T-helper 17 cell (primary cell): ENCODE measurements around the gene VAV3. TPM values are rescaled to one million over a fixed set of nuclear protein-coding genes. Genes with fewer than 3 reads are reported as not detected.
"Not testable (repeated sequence)": the region's sequence is repeated elsewhere in the genome, so short reads cannot be mapped to it uniquely, and the experiment has no call there.

ENCODE experiments used
- ATAC-seq: fragments of 150-1000 bp; cut with Tn5 transposase; 2 replicates; pipeline ENCODE4 v1.10.0; 2021; ENCODE audit warnings: mild to moderate bottlenecking, moderate library complexity
- DNase-seq, 3 donors: peaks; one replicate each; pipeline versions ENCODE4 v3.0.0 to v3.0.0-alpha.2; 2020 to 2021
- H3K9me3 ChIP-seq: one replicate; pipeline ENCODE4 v1.7.0; 2013; ENCODE audit warnings: low read length, mild to moderate bottlenecking; ENCODE audit not compliant: control insufficient read depth, poor library complexity, severe bottlenecking
- H3K27ac Mint-ChIP-seq: one replicate; pipeline ENCODE4 v1.8.0; 2022; ENCODE audit warnings: mild to moderate bottlenecking, moderate library complexity, mixed read lengths
- H3K27me3 Mint-ChIP-seq: one replicate; pipeline ENCODE4 v1.8.0; 2022; ENCODE audit warnings: mixed read lengths
- H3K36me3 Mint-ChIP-seq: one replicate; pipeline ENCODE4 v1.8.0; 2022; ENCODE audit warnings: low read depth, mixed read lengths
- H3K4me1 Mint-ChIP-seq: one replicate; pipeline ENCODE4 v1.8.0; 2022; ENCODE audit warnings: mild to moderate bottlenecking, mixed read lengths
- H3K4me3 Mint-ChIP-seq: one replicate; pipeline ENCODE4 v1.8.0; 2022; ENCODE audit warnings: mild to moderate bottlenecking, moderate library complexity, mixed read lengths
- total RNA-seq, 4 donors: library from RNA in 2 of 4; stranded (reverse) in 2 of 4; gene quantifications; one replicate each; pipeline ENCODE4 v1.2.3 and lab custom pipeline; 2022 to 2026

The VAV3 gene
- total RNA-seq, 2 donors from 2014 or later = 10.6 to 11.0 TPM

DNA sequence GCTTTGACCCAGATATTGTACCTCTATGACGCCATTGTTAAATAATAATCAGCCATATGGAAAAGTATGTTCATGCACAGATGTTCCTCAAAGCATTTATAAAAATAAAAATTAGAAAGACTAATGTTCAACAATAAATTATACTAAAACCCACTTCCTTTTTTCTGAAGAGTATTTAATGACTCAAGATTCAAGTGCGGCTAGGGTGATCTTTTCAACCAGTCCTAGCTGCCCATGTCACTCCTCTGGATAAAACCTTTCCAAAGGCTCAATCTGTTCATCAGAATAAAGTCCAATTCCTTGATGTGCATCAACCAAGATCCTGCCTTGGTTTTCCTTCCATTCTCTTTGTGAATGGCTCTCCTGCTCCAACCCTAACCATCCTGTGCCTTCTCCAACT, 292.0 kb downstream of the VAV3 start:
- Mint-ChIP-seq H3K36me3 (no peaks in the 10 kb centered on the region), H3K4me1 (no peaks in the 10 kb centered on the region), H3K27ac (no peak overlapping the region), H3K27me3 (no peaks in the 10 kb centered on the region), H3K4me3 (no peak overlapping the region)
- ATAC-seq (no peak), DNase-seq (no peak)
- H3K9me3 ChIP-seq = no peaks in the 10 kb centered on the region

DNA sequence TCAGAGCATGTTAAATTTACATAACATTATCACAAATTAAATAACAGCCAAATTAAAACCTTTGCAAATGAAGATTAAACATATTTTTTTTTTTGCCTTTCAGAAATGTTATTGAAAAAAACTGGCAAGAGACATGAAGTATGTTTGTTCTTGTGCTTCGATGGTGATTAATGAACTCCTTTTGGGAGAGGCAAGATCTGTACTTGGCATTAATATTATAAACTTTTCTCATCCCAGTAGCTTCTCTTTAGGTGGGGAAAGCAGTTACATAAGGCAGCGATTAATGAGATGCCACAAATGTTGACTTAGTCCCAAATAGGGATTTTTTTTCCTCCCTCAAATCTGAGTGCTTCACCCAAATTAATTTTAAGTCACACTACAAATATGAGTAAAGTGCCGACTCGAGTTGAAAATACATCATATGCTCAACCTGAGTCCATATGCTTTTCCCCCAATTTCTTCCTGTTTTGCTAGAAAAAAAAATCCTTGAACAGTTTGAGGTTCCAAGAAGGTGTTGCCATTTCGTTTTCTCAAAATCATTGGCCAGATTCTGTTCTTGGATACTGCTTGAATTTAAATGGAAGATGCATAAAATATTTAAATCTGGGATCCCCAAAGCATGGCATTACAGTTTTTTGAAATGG, 294.5 kb downstream of the VAV3 start:
- DNase-seq = no peak

DNA sequence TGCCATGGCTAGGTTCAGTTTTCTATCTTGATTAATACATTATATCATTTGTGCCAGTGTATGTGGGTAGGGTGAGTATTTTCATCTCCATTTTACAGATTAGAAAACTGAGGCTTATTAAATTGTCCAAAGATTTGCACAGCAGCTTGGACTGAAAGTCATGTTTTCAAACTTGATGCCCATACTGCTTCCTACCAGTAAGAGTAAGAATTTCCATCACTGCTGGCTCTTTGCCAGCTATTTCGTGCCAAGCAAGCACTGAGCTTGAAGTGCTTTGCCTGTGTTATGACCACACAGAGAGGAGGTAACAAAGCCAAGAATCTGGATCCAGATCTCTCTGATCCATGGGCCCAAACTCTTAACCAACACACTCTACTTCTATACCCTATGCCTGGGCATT, 295.0 kb downstream of the VAV3 start:
- no peaks in the 10 kb centered on the region for H3K9me3 ChIP-seq
- Mint-ChIP-seq H3K27me3 (no peaks in the 10 kb centered on the region), H3K36me3 (no peaks in the 10 kb centered on the region), H3K4me1 (no peaks in the 10 kb centered on the region), H3K27ac (no peak overlapping the region), H3K4me3 (no peak overlapping the region)
- DNase-seq (no peak), ATAC-seq (no peak)

More for the DNA sequence above, 294.5 kb downstream of the VAV3 start:
- Mint-ChIP-seq H3K36me3 (no peaks in the 10 kb centered on the region), H3K27me3 (no peaks in the 10 kb centered on the region), H3K4me1 (no peaks in the 10 kb centered on the region), H3K27ac (no peak overlapping the region), H3K4me3 (no peak overlapping the region)
- H3K9me3 ChIP-seq = no peaks in the 10 kb centered on the region
- no peak for ATAC-seq

DNA sequence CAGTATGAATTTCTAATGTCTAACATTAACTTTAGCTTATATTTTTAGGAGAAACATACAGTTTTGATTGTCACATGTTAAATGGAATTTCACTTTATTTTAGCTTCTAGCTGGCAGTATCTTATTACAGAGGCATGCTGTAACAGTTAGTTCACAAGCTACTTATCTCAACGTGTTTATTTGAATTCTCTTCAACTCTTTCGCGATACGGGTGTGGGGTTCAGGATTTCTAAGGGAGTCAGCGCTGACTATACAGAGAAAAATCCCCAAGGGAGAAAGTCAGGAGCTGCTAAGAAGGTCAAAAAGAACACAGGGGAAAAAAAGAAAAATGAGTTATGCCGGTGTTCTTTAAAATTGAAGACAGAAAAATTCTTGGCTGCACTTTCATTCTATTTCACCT, 296.2 kb downstream of the VAV3 start:
- H3K4me3 Mint-ChIP-seq = no peak overlapping the region
- H3K9me3 ChIP-seq = no peaks in the 10 kb centered on the region
- no peak for ATAC-seq
- no peak for DNase-seq
- H3K27me3 Mint-ChIP-seq = no peaks in the 10 kb centered on the region
- H3K4me1 Mint-ChIP-seq = no peaks in the 10 kb centered on the region
- peaks cover 3% of the 10 kb centered on the region for H3K36me3 Mint-ChIP-seq
- no peak overlapping the region for H3K27ac Mint-ChIP-seq

DNA sequence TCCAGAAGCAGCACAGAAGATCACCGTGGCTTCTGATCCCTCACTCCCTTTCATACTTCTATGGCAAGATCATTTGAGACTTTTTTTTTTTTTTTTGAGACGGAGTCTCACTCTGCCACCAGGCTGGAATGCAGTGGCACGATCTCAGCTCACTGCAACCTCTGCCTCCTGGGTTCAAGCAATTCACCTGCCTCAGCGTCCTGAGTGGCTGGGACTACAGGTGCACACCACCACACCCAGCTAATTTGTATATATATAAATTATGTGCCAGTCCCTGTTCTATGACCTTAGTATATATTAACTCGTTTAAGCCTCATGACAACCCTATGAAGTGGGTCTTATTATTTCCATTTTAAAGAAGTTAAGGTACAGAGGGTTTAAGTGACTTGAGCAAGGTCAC, 298.5 kb downstream of the VAV3 start:
- DNase-seq = no peak
- ATAC-seq = no peak
- no peaks in the 10 kb centered on the region for H3K9me3 ChIP-seq
- Mint-ChIP-seq H3K27me3 (no peaks in the 10 kb centered on the region), H3K27ac (no peak overlapping the region), H3K4me1 (no peaks in the 10 kb centered on the region), H3K4me3 (no peak overlapping the region), H3K36me3 (peaks cover 3% of the 10 kb centered on the region)

DNA sequence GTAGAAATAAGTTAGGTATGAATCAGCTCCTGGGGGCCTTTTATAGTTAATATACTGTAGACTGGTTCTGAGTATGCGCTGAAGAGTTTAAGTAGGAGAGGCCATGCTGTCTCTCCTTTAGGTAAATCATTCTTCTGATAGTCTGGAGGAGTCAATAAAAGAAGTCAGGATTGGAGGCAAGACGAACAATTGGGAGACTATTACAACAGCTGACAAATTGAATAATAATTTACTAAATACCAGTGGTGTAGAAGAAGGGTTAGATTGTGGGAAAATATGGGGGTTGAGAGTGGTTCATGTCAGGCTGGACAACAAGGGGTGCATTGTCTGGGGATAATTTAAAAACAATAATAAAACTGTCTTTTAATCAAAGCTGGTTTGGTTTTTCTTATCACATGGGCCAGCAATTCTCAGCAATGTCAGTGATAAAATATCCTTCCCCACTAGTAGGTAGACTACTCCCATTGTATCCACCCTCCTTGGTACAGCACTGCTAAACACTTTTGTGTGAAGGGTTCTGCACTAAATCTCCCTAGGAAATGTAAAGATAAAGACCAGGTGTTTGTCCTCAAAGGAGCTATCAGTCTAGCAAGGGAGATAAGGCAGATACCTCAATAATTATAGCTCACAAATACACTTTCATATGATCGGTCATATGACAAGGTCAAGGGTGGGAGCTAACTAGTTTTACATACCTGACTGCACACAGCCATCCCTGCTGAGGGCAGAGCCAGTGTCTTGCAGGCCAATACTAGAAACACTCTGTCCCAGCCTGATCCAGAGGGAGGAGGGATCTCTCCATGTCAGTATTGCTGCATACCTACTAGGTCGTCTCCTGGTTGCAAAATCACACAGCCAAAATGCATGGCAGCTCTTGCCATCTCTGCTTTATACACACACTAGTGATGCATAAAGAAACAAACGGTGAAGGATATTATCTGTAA, 299.7 kb downstream of the VAV3 start:
- H3K9me3 ChIP-seq = no peaks in the 10 kb centered on the region
- no peak overlapping the region for H3K4me3 Mint-ChIP-seq
- H3K36me3 Mint-ChIP-seq = peaks cover 3% of the 10 kb centered on the region
- no peak for ATAC-seq
- H3K27ac Mint-ChIP-seq = no peak overlapping the region
- no peak for DNase-seq
- H3K4me1 Mint-ChIP-seq = no peaks in the 10 kb centered on the region
- no peaks in the 10 kb centered on the region for H3K27me3 Mint-ChIP-seq

DNA sequence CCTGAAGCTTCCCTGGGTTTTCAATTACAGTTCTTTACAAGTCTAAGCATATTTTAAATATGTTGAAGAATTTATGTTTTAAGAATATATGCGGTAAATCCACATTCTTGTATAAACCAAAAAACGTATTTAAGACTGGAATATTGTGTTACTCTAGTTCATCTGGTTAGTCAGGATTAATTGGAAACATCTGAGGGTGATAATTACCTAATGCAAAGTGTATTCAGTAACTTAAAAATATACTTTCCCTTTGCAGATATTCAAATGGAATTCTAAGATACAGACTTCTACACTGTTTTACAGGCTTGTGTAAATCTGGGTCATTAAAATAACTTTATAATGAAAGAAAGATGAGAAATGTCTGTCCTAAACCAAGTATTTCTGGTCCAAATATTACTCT, 302.0 kb downstream of the VAV3 start:
- Mint-ChIP-seq H3K27me3 (no peaks in the 10 kb centered on the region), H3K27ac (no peak overlapping the region), H3K4me3 (no peak overlapping the region), H3K36me3 (peaks cover 5% of the 10 kb centered on the region), H3K4me1 (no peaks in the 10 kb centered on the region)
- H3K9me3 ChIP-seq = no peaks in the 10 kb centered on the region
- no peak for ATAC-seq
- no peak for DNase-seq

DNA sequence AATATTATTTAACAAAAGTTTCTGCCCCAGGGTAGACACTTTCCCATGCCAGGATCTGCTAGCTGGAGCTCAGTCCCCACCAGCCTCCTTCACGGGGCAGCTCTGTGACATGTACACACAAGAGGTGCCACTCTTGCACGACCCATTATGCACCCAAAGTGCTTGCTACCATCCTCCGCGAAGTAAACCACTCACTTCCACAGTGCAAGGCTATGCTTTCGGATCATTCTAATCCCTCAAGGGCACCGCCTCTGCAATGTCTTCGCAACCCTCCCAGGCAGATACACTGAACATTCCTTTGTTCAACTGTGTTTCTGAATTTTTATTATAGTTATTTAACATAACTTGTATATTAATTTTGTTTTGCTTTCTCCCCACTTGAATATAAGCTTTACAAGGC, 303.8 kb downstream of the VAV3 start:
- no peaks in the 10 kb centered on the region for H3K9me3 ChIP-seq
- no peak overlapping the region for H3K4me3 Mint-ChIP-seq
- peaks cover 5% of the 10 kb centered on the region for H3K36me3 Mint-ChIP-seq
- H3K4me1 Mint-ChIP-seq = no peaks in the 10 kb centered on the region
- H3K27me3 Mint-ChIP-seq = no peaks in the 10 kb centered on the region
- H3K27ac Mint-ChIP-seq = no peak overlapping the region
- no peak for ATAC-seq
- DNase-seq = no peak

DNA sequence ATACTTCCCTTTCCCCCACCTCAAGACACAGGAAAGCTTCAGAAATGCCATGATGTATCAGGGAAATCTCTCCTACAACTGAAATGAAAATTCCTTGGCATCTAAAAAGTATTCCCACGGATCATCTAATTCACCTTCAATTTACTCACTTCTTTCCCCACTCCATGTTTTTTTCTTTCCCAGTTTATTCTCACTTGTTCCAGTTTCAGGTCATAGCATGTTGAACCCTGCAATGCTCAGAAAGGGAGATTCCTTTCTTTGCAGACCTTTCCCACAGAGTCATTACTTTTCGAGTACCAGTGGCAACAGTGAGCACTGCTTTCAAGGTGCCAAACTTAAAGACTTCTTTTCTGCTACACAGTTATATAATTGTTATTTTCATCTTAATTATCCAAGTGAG, 305.0 kb downstream of the VAV3 start:
- H3K27ac Mint-ChIP-seq = no peak overlapping the region
- H3K36me3 Mint-ChIP-seq = peaks cover 5% of the 10 kb centered on the region
- no peaks in the 10 kb centered on the region for H3K9me3 ChIP-seq
- H3K4me1 Mint-ChIP-seq = no peaks in the 10 kb centered on the region
- no peaks in the 10 kb centered on the region for H3K27me3 Mint-ChIP-seq
- H3K4me3 Mint-ChIP-seq = no peak overlapping the region
- ATAC-seq (no peak), DNase-seq (no peak)

DNA sequence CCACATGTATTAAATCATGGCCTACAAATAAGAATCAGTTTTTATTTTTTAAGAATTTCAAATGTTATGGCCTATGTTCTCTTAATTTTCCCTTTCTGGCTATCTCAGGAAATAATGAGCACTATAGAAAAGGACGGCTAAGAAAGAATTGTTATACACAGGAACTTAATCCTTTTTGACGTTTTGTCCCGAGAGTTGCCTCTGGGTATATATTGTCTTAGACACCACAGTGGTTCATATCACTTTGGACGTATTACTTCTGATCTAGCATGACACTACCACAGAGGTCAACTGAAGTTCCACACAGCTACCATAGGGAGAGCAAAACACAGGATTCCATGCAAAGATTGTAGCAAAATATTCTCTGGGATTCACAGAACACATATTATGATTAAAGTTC, 307.6 kb downstream of the VAV3 start:
- Mint-ChIP-seq H3K27me3 (no peaks in the 10 kb centered on the region), H3K36me3 (peaks cover 2% of the 10 kb centered on the region), H3K27ac (no peak overlapping the region), H3K4me3 (no peak overlapping the region), H3K4me1 (no peaks in the 10 kb centered on the region)
- no peak for ATAC-seq
- no peak for DNase-seq
- no peaks in the 10 kb centered on the region for H3K9me3 ChIP-seq

DNA sequence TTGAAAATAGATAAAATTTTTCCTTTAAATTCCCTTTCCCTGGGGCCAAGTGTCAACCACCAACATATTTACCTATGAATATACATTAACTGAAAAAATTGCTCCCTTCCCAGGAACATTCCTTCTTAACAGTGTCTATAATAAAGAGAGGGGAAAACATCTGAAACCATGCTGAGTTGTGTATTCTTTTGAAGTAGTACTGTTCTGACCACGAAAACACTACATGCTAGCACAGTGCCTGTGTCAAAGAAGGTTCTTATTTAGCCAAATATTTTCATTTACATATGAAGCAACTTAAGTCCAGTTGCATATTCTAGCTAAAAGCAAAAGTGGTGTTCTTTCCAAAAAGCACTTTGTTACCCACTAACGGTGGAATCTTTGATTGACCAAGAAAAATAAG, 311.2 kb downstream of the VAV3 start:
- no peak overlapping the region for H3K4me3 Mint-ChIP-seq
- no peaks in the 10 kb centered on the region for H3K9me3 ChIP-seq
- H3K36me3 Mint-ChIP-seq = no peaks in the 10 kb centered on the region
- no peak for ATAC-seq
- H3K27ac Mint-ChIP-seq = no peak overlapping the region
- no peak for DNase-seq
- no peaks in the 10 kb centered on the region for H3K27me3 Mint-ChIP-seq
- no peaks in the 10 kb centered on the region for H3K4me1 Mint-ChIP-seq

DNA sequence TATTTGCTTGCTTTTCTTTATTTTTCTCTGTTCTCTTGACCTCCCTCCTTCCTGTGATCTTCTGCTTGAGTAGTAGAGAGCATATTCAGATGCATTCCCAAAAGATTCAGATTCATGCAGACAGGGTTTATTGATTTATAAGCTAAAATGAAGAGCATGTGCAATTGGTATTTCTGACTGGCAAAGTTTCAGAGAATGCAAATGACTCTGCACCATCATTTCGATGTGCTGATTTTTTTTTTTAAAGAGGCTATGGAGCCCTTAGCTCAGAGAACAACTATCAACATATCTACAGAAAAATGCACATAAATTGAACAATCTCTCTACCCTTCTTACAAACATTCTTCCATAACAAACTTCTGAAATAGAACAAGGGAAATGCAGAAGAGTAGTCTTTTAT, 312.0 kb downstream of the VAV3 start:
- Mint-ChIP-seq H3K4me3 (no peak overlapping the region), H3K27me3 (no peaks in the 10 kb centered on the region), H3K4me1 (no peaks in the 10 kb centered on the region), H3K27ac (no peak overlapping the region), H3K36me3 (no peaks in the 10 kb centered on the region)
- no peak for DNase-seq
- no peaks in the 10 kb centered on the region for H3K9me3 ChIP-seq
- ATAC-seq = no peak

DNA sequence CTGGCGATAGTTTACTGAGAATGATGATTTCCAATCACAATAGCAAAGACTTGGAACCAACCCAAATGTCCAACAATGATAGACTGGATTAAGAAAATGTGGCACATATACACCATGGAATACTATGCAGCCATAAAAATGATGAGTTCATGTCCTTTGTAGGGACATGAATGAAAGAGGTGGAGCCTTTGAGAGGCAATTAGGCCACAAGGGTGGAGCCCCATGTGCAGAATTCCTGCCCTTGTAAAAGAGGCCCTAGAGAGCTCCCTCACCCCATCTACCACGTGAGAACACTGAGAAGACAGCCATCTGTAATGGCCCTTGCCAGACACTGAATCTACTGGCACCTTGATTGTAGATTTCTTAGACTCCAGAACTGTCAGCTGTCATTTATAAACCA, 314.2 kb downstream of the VAV3 start:
- not testable (repeated sequence) for H3K36me3 Mint-ChIP-seq, H3K4me1 Mint-ChIP-seq, H3K9me3 ChIP-seq, ATAC-seq, H3K27ac Mint-ChIP-seq, H3K27me3 Mint-ChIP-seq, DNase-seq, H3K4me3 Mint-ChIP-seq

DNA sequence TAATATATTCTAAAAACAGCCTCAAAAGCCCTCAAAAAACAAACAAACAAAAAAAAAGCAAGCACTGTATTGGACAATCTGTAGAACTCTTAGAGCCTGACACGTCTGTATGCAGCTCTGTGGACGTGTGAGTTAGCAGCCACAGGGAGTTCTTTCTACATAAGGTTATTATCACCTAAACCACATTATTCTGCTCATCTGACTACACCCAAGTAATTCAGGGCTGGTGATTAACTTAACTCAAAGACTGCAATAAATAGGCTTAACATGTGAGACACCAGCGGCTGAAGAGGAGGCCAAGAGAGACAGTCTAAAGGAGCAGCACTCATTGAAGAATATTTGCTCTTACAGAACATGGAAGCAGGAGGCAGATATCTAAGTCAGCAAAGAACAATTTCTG, 316.0 kb downstream of the VAV3 start:
- no peak overlapping the region for H3K27ac Mint-ChIP-seq
- no peaks in the 10 kb centered on the region for H3K4me1 Mint-ChIP-seq
- no peaks in the 10 kb centered on the region for H3K36me3 Mint-ChIP-seq

More for the DNA sequence above, 316.0 kb downstream of the VAV3 start:
- Mint-ChIP-seq H3K27me3 (no peaks in the 10 kb centered on the region), H3K4me3 (no peak overlapping the region)
- no peak for ATAC-seq
- DNase-seq = no peak
- no peaks in the 10 kb centered on the region for H3K9me3 ChIP-seq
